HL-60 (cell line): ENCODE data around the gene GRID2IP.

Experiments
- POLR2AphosphoS5 ChIP-seq: IDR thresholded peaks from 2 replicates; pipeline ENCODE4 v1.6.1; 2012; ENCODE audit warnings: low read depth
- SPI1 ChIP-seq: IDR thresholded peaks from 2 replicates; pipeline ENCODE4 v1.6.1; 2012; ENCODE audit warnings: low read depth, mild to moderate bottlenecking, borderline replicate concordance
- TF ChIP-seq, protein P1 (sequence below): IDR thresholded peaks from one replicate; pipeline ENCODE4 v1.5.1; 2011; ENCODE audit warnings: low read length, control low read depth, inconsistent platforms; ENCODE audit not compliant: insufficient read depth
- TF ChIP-seq, protein P2 (sequence below): IDR thresholded peaks from 2 replicates; pipeline ENCODE4 v1.6.1; 2012; ENCODE audit warnings: low read depth; ENCODE audit not compliant: insufficient replicate concordance

DNA sequence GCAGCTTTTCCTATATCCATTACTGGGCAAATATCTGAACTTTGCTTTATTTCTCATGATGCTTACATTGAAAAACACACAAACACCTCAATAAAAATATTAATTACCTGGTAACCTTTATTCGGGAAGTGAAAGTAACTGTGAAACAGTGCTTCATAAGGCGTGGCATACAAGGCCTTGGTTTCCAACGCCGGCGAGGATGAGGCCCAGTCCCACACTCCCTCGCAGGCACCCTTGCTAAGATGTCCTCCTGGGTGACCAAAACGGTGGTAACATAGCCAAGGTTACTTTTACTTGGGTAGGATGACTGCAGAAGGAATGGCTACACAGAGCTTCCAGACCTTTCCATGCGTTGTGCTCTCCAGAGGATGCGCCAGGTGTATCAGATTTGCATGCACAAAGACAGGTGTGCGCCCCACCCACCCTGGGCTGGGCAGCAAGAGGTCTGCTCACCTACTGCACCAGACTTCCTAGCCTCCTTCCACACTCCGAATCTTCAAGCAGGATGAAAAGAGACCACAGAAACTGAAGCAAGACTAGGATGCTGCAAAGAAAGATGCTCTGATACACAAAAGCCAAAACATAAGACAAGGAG is 90.2 kb downstream of the GRID2IP start:
- TF ChIP-seq, protein P1, sequence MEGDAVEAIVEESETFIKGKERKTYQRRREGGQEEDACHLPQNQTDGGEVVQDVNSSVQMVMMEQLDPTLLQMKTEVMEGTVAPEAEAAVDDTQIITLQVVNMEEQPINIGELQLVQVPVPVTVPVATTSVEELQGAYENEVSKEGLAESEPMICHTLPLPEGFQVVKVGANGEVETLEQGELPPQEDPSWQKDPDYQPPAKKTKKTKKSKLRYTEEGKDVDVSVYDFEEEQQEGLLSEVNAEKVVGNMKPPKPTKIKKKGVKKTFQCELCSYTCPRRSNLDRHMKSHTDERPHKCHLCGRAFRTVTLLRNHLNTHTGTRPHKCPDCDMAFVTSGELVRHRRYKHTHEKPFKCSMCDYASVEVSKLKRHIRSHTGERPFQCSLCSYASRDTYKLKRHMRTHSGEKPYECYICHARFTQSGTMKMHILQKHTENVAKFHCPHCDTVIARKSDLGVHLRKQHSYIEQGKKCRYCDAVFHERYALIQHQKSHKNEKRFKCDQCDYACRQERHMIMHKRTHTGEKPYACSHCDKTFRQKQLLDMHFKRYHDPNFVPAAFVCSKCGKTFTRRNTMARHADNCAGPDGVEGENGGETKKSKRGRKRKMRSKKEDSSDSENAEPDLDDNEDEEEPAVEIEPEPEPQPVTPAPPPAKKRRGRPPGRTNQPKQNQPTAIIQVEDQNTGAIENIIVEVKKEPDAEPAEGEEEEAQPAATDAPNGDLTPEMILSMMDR: no peak
- TF ChIP-seq, protein P2, sequence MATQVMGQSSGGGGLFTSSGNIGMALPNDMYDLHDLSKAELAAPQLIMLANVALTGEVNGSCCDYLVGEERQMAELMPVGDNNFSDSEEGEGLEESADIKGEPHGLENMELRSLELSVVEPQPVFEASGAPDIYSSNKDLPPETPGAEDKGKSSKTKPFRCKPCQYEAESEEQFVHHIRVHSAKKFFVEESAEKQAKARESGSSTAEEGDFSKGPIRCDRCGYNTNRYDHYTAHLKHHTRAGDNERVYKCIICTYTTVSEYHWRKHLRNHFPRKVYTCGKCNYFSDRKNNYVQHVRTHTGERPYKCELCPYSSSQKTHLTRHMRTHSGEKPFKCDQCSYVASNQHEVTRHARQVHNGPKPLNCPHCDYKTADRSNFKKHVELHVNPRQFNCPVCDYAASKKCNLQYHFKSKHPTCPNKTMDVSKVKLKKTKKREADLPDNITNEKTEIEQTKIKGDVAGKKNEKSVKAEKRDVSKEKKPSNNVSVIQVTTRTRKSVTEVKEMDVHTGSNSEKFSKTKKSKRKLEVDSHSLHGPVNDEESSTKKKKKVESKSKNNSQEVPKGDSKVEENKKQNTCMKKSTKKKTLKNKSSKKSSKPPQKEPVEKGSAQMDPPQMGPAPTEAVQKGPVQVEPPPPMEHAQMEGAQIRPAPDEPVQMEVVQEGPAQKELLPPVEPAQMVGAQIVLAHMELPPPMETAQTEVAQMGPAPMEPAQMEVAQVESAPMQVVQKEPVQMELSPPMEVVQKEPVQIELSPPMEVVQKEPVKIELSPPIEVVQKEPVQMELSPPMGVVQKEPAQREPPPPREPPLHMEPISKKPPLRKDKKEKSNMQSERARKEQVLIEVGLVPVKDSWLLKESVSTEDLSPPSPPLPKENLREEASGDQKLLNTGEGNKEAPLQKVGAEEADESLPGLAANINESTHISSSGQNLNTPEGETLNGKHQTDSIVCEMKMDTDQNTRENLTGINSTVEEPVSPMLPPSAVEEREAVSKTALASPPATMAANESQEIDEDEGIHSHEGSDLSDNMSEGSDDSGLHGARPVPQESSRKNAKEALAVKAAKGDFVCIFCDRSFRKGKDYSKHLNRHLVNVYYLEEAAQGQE: no peak
- TF ChIP-seq POLR2AphosphoS5: no peak
- no peak for TF ChIP-seq SPI1
